OCI-LY7 (cell line): Measurements from ENCODE around the gene ZBTB33. TPM values are rescaled to one million over a fixed set of nuclear protein-coding genes. Genes with fewer than 3 reads are reported as not detected.

Source experiments
- BruUV-seq: library from RNA; stranded (reverse); fragments of 400-500 nt; replicated peaks from 2 replicates; lab custom pipeline; 2021; lab: Mats Ljungman, UMichigan
- CTCF ChIA-PET: fragments of 300-600 bp; sonication (Branson Sonifier 250); formaldehyde crosslinking; loops from one replicate; lab custom pipeline; 2022; ENCODE audit warnings: antibody characterized with exemption; ENCODE audit not compliant: unreplicated experiment; lab: Charles Lee
- POLR2A ChIA-PET: fragments of 300-600 bp; sonication (Branson Sonifier 250); formaldehyde crosslinking; loops from one replicate; lab custom pipeline; 2022; ENCODE audit warnings: antibody characterized with exemption; lab: Charles Lee
- DNase-seq: peaks from one replicate; pipeline ENCODE4 v3.0.0-alpha.2; 2015; ENCODE audit warnings: low spot score
- H2AFZ ChIP-seq: fragments of 200-600 bp; sonication (generic), shearing (Covaris generic); 2 replicates; pipeline ENCODE4 v1.6.1; 2014; ENCODE audit warnings: mild to moderate bottlenecking, antibody characterized with exemption, low read length, moderate library complexity
- H3K27ac ChIP-seq: fragments of 200-600 bp; sonication (generic); 2 replicates; pipeline ENCODE4 v1.5.1; 2014; ENCODE audit warnings: mixed run types, low read depth, mild to moderate bottlenecking, moderate library complexity, low read length, inconsistent platforms; ENCODE audit not compliant: poor library complexity, severe bottlenecking
- H3K36me3 ChIP-seq: fragments of 200-600 bp; sonication (generic); 2 replicates; pipeline ENCODE4 v1.6.1; 2014; ENCODE audit warnings: mild to moderate bottlenecking, antibody characterized with exemption, low read length, moderate library complexity, mixed read lengths; ENCODE audit not compliant: insufficient read depth
- H3K4me1 ChIP-seq: fragments of 200-600 bp; sonication (generic); 2 replicates; pipeline ENCODE4 v1.5.1; 2014; ENCODE audit warnings: mild to moderate bottlenecking, low read length; ENCODE audit not compliant: insufficient read depth, poor library complexity, severe bottlenecking
- H3K4me2 ChIP-seq: fragments of 200-600 bp; sonication (generic); 2 replicates; pipeline ENCODE4 v1.6.1; 2014; ENCODE audit warnings: mild to moderate bottlenecking, low read length
- H3K4me3 ChIP-seq: fragments of 200-600 bp; sonication (generic); 2 replicates; pipeline ENCODE4 v1.5.1; 2014; ENCODE audit warnings: mild to moderate bottlenecking, low read depth, low read length; ENCODE audit not compliant: poor library complexity, severe bottlenecking
- H3K79me2 ChIP-seq: fragments of 200-600 bp; sonication (generic); 2 replicates; pipeline ENCODE4 v1.6.1; 2016; ENCODE audit warnings: low read depth, mild to moderate bottlenecking, low read length, moderate library complexity, mixed read lengths; ENCODE audit not compliant: insufficient read depth
- H3K9me2 ChIP-seq: fragments of 200-600 bp; sonication (generic); 2 replicates; pipeline ENCODE4 v1.6.1; 2016; ENCODE audit warnings: mild to moderate bottlenecking, low read length, mixed read lengths; ENCODE audit not compliant: insufficient read depth
- H3K9me3 ChIP-seq: fragments of 200-600 bp; sonication (generic); 2 replicates; pipeline ENCODE4 v1.6.1; 2014; ENCODE audit warnings: mild to moderate bottlenecking, mixed run types, low read length, mixed read lengths
- H4K20me1 ChIP-seq: fragments of 200-600 bp; sonication (generic); 2 replicates; pipeline ENCODE4 v1.6.1; 2014; ENCODE audit warnings: mild to moderate bottlenecking, antibody characterized with exemption, low read length, moderate library complexity, mixed read lengths; ENCODE audit not compliant: insufficient read depth
- EZH2phosphoT487 ChIP-seq: fragments of 200-600 bp; sonication (generic); IDR thresholded peaks from 2 replicates; pipeline ENCODE4 v1.6.1; 2018; ENCODE audit warnings: low read depth, borderline replicate concordance, mild to moderate bottlenecking, mixed run types, antibody characterized with exemption, low read length, moderate library complexity, mixed read lengths
- intact Hi-C: fragments of 100-400 bp; cut with micrococcal nuclease; formaldehyde crosslinking; loops from one replicate; pipeline ENCODE4 v1.10.0; 2022; ENCODE audit not compliant: unreplicated experiment
- total RNA-seq, 2 experiments: library from RNA; depleted of rRNA in 1 of 2; stranded (reverse); fragments of >200 nt in 1 of 2; shearing (Covaris generic) in 1 of 2; gene quantifications; 2 replicates each; pipeline ENCODE4 v1.2.3, GENCODE V29; 2014 to 2022
- TF ChIP-seq, protein P1 (sequence below): fragments of 200-600 bp; sonication (generic); conservative IDR thresholded peaks from 2 replicates; pipeline ENCODE4 v1.5.1; 2014; ENCODE audit warnings: mild to moderate bottlenecking, antibody characterized with exemption, low read length, moderate library complexity, mixed read lengths

The ZBTB33 gene
- total RNA-seq, 2 experiments from 2014 or later: 16.7 to 19.3 TPM

DNA sequence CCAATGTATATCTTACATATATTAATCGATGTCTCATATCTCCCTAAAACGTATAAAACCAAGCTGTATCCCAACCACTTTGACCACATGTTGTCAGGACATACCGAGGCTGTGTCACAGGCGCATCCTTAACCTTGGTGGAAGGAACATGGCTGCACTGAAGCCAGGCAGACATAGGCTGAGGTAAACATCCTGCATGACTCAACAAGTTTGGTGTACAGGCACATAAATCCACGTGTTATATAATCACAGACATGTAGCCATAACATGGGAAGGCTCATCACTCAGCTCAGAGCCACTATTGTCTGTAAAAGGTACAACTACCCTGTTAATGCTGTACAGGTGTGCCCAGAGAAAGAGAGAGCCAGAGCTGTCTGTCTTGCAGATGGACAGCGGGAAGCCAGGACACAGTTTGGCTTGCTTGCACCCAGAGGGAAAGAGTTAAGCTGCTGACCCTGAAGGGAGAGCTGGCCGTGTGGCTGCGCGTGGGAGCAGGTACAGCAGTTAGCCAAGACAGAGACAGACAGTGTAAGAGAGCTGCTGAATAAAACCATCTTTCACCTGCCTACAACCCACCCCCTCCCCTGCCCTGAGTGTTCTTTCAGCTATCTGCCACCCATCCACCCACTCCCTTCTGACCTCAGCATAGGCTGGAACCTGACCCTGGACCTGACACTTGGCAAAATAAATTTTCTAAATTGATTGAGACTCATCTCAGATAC, 22.3 kb upstream of the ZBTB33 start:
- no peak overlapping the region for H3K4me2 ChIP-seq
- intact Hi-C loops: no loop called here
- no peaks in the 10 kb centered on the region for H4K20me1 ChIP-seq
- no peak overlapping the region for H3K4me3 ChIP-seq
- no TSS peak for BruUV-seq
- H2AFZ ChIP-seq: no peak overlapping the region
- ChIA-PET POLR2A (no interaction called here), CTCF (no interaction called here)
- no peak overlapping the region for H3K27ac ChIP-seq
- H3K79me2 ChIP-seq: no peaks in the 10 kb centered on the region
- TF ChIP-seq, protein P1, sequence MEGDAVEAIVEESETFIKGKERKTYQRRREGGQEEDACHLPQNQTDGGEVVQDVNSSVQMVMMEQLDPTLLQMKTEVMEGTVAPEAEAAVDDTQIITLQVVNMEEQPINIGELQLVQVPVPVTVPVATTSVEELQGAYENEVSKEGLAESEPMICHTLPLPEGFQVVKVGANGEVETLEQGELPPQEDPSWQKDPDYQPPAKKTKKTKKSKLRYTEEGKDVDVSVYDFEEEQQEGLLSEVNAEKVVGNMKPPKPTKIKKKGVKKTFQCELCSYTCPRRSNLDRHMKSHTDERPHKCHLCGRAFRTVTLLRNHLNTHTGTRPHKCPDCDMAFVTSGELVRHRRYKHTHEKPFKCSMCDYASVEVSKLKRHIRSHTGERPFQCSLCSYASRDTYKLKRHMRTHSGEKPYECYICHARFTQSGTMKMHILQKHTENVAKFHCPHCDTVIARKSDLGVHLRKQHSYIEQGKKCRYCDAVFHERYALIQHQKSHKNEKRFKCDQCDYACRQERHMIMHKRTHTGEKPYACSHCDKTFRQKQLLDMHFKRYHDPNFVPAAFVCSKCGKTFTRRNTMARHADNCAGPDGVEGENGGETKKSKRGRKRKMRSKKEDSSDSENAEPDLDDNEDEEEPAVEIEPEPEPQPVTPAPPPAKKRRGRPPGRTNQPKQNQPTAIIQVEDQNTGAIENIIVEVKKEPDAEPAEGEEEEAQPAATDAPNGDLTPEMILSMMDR: no peak
- no peak for TF ChIP-seq EZH2phosphoT487
- no peaks in the 10 kb centered on the region for H3K9me2 ChIP-seq
- DNase-seq: no peak
- no peaks in the 10 kb centered on the region; the same call in 1 of the 2 replicates for H3K36me3 ChIP-seq
- no peaks in the 10 kb centered on the region for H3K4me1 ChIP-seq
- H3K9me3 ChIP-seq: no peaks in the 10 kb centered on the region

DNA sequence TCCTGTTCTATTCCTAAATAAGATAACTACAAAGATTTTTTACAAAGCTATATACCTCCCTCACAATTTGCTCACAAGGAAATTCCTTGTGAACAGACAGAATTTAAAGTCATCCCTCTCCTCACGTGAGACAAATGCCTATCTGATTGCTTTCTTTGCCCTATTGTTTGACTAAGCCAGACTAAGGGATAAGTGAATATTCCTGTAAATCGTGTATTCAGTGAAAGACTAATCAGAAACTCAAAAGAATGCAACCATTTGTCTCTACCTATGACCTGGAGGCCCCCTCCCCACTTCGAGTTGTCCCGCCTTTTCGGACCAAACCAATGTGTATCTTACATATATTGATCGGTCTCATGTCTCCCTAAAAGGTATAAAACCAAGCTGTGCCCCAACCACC, 15.3 kb upstream of the ZBTB33 start:
- TF ChIP-seq, protein P1: no peak
- no peak for DNase-seq
- Histone ChIP-seq H3K27ac (no peak overlapping the region), H3K4me3 (no peak overlapping the region), H3K4me2 (no peak overlapping the region), H3K9me3 (no peaks in the 10 kb centered on the region), H3K79me2 (no peaks in the 10 kb centered on the region), H3K4me1 (no peaks in the 10 kb centered on the region), H4K20me1 (no peaks in the 10 kb centered on the region), H3K9me2 (no peaks in the 10 kb centered on the region), H3K36me3 (peaks cover 5% of the 10 kb centered on the region; the same call in 1 of the 2 replicates), H2AFZ (no peak overlapping the region)
- POLR2A ChIA-PET: interaction anchor here (0.6 to 0.7 kb wide), 2 partner anchors 100 to 183 kb away, joined by 3 read pairs; no protein-coding TSS in a partner anchor
- intact Hi-C loops: no loop called here
- CTCF ChIA-PET: no interaction called here
- no TSS peak for BruUV-seq

DNA sequence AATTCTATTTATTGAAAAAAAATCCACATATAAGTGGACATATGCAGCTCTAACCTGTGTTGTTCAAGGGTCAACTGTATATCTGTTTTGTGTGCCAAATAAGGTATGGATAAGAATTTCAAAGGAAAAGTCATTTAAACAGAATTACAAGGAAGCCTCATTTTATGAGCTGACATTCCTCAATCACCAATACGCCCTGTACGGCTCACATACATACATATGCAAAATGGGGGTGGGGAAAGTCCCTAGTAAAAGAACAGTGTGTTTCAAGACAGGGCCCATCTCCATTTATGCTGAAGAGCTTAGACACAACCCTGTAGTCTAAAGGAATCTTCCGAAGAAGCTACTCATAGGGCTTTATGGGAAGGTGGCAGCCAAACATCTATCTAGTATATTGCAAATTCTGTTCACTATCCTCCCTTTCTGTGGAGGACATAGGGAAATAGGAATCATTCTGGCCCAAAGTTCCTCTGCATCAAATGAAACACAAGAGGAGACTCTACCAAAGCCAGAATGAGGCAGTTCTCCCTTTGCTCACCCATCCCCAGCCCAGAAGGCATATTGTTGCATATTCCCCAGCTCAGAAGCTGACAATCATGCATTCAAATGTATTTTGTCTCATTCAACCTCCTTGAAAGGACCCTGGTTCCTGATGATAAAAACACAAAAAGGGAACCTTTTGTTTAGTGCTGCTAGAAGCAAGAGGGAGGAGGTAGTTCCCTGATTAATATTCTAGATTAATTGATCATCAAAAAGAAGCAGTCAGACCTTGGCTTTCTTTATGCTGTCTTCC, 13.7 kb upstream of the ZBTB33 start:
- Histone ChIP-seq H3K79me2 (no peaks in the 10 kb centered on the region), H3K4me3 (no peak overlapping the region), H3K9me3 (no peaks in the 10 kb centered on the region), H3K4me1 (no peaks in the 10 kb centered on the region), H3K36me3 (peaks cover 5% of the 10 kb centered on the region; the same call in 1 of the 2 replicates), H3K27ac (no peak overlapping the region), H4K20me1 (no peaks in the 10 kb centered on the region), H2AFZ (no peak overlapping the region), H3K9me2 (no peaks in the 10 kb centered on the region), H3K4me2 (no peak overlapping the region)
- BruUV-seq: no TSS peak
- ChIA-PET POLR2A (no interaction called here), CTCF (no interaction called here)
- TF ChIP-seq, protein P1: no peak
- TF ChIP-seq EZH2phosphoT487: no peak
- intact Hi-C loops: no loop called here
- DNase-seq: no peak
